ENCODE measurements around the gene ADAM11. TPM values are rescaled to one million over a fixed set of nuclear protein-coding genes. Genes with fewer than 3 reads are reported as not detected.

ADAM11 gene
- polyA plus RNA-seq, 3 donors from 2014 or later = not detected

GRCh38 chr17:44760474-44761308 is 1.9 kb downstream of the ADAM11 start:
- H3K9me3 Mint-ChIP-seq = no peaks in the 10 kb centered on the region
- peaks cover 0 to 2% of the 10 kb centered on the region in 2 donors for H3K4me1 Mint-ChIP-seq
- peak overlapping the region in 4 of 5 donors; percentile 15 to 32 (median 22) for H3K4me3 Mint-ChIP-seq
- H3K36me3 Mint-ChIP-seq = no peaks in the 10 kb centered on the region
- no peak for DNase-seq
- H3K27ac Mint-ChIP-seq = no peak overlapping the region
- H3K27me3 Mint-ChIP-seq (ENCODE audit: low read depth in 3 of 3) = peaks cover 4 to 17% (median 10%) of the 10 kb centered on the region in 3 donors

GRCh38 chr17:44761932-44762810 is 3.4 kb downstream of the ADAM11 start:
- Mint-ChIP-seq H3K4me1 (peaks cover 0 to 2% of the 10 kb centered on the region in 2 donors), H3K4me3 (no peak overlapping the region), H3K36me3 (no peaks in the 10 kb centered on the region), H3K27me3 (ENCODE audit: low read depth in 3 of 3) (peaks cover 2 to 18% (median 12%) of the 10 kb centered on the region in 3 donors), H3K9me3 (no peaks in the 10 kb centered on the region), H3K27ac (no peak overlapping the region)
- DNase-seq = no peak

GRCh38 chr17:44763170-44763569 is 4.4 kb downstream of the ADAM11 start:
- Mint-ChIP-seq H3K27me3 (ENCODE audit: low read depth in 3 of 3) (peaks cover 2 to 10% (median 10%) of the 10 kb centered on the region in 3 donors), H3K36me3 (no peaks in the 10 kb centered on the region), H3K27ac (no peak overlapping the region), H3K4me1 (peaks cover 0 to under 1% of the 10 kb centered on the region in 2 donors), H3K4me3 (no peak overlapping the region), H3K9me3 (no peaks in the 10 kb centered on the region)
- no peak for DNase-seq

- no peak for DNase-seq
- no peaks in the 10 kb centered on the region for H3K36me3 Mint-ChIP-seq
- no peak overlapping the region for H3K4me3 Mint-ChIP-seq
- H3K27me3 Mint-ChIP-seq (ENCODE audit: low read depth in 3 of 3) = peaks cover 4 to 9% (median 5%) of the 10 kb centered on the region in 3 donors
- no peaks in the 10 kb centered on the region for H3K4me1 Mint-ChIP-seq
- H3K27ac Mint-ChIP-seq = no peak overlapping the region
- no peaks in the 10 kb centered on the region for H3K9me3 Mint-ChIP-seq
Measured at GRCh38 chr17:44765965-44766364, 7.2 kb downstream of the ADAM11 start.

GRCh38 chr17:44766409-44767038 is 7.7 kb downstream of the ADAM11 start:
- Mint-ChIP-seq H3K4me3 (no peak overlapping the region), H3K9me3 (no peaks in the 10 kb centered on the region), H3K4me1 (no peaks in the 10 kb centered on the region), H3K27ac (no peak overlapping the region), H3K36me3 (no peaks in the 10 kb centered on the region), H3K27me3 (ENCODE audit: low read depth in 3 of 3) (peaks cover 3 to 7% (median 4%) of the 10 kb centered on the region in 3 donors)
- no peak for DNase-seq

- H3K4me1 Mint-ChIP-seq = no peaks in the 10 kb centered on the region
- H3K27ac Mint-ChIP-seq = no peak overlapping the region
- H3K27me3 Mint-ChIP-seq (ENCODE audit: low read depth in 3 of 3) = peaks cover 3 to 4% (median 4%) of the 10 kb centered on the region in 3 donors
- H3K4me3 Mint-ChIP-seq = no peak overlapping the region
- H3K36me3 Mint-ChIP-seq = no peaks in the 10 kb centered on the region
- no peak for DNase-seq
- no peaks in the 10 kb centered on the region for H3K9me3 Mint-ChIP-seq
Measured at GRCh38 chr17:44767493-44767892, 8.7 kb downstream of the ADAM11 start.

- Mint-ChIP-seq H3K4me1 (no peaks in the 10 kb centered on the region), H3K27ac (no peak overlapping the region), H3K9me3 (no peaks in the 10 kb centered on the region), H3K27me3 (ENCODE audit: low read depth in 3 of 3) (peaks cover 2 to 5% (median 4%) of the 10 kb centered on the region in 3 donors), H3K4me3 (no peak overlapping the region), H3K36me3 (no peaks in the 10 kb centered on the region)
- no peak for DNase-seq
Measured at GRCh38 chr17:44768505-44769142, 9.8 kb downstream of the ADAM11 start.

- DNase-seq = no peak
- no peaks in the 10 kb centered on the region for H3K36me3 Mint-ChIP-seq
- H3K27ac Mint-ChIP-seq = no peak overlapping the region
Measured at GRCh38 chr17:44769230-44769629, 10.4 kb downstream of the ADAM11 start.

GRCh38 chr17:44769647-44770084 is 10.9 kb downstream of the ADAM11 start:
- H3K27me3 Mint-ChIP-seq (ENCODE audit: low read depth in 3 of 3) = peaks cover 2 to 5% (median 4%) of the 10 kb centered on the region in 3 donors
- no peaks in the 10 kb centered on the region for H3K36me3 Mint-ChIP-seq
- no peak overlapping the region for H3K4me3 Mint-ChIP-seq
- H3K9me3 Mint-ChIP-seq = no peaks in the 10 kb centered on the region
- no peaks in the 10 kb centered on the region for H3K4me1 Mint-ChIP-seq
- H3K27ac Mint-ChIP-seq = no peak overlapping the region
- no peak for DNase-seq

More at GRCh38 chr17:44769230-44769629, 10.4 kb downstream of the ADAM11 start:
- no peak overlapping the region for H3K4me3 Mint-ChIP-seq
- H3K9me3 Mint-ChIP-seq = no peaks in the 10 kb centered on the region
- no peaks in the 10 kb centered on the region for H3K4me1 Mint-ChIP-seq
- H3K27me3 Mint-ChIP-seq (ENCODE audit: low read depth in 3 of 3) = peaks cover 2 to 5% (median 4%) of the 10 kb centered on the region in 3 donors

- Mint-ChIP-seq H3K36me3 (no peaks in the 10 kb centered on the region), H3K9me3 (no peaks in the 10 kb centered on the region), H3K4me1 (peaks cover 0 to 2% of the 10 kb centered on the region in 2 donors), H3K27ac (no peak overlapping the region), H3K27me3 (ENCODE audit: low read depth in 3 of 3) (peaks cover 2 to 5% (median 4%) of the 10 kb centered on the region in 3 donors), H3K4me3 (no peak overlapping the region)
- DNase-seq = no peak
Measured at GRCh38 chr17:44770166-44770925, 11.6 kb downstream of the ADAM11 start.

- Mint-ChIP-seq H3K36me3 (no peaks in the 10 kb centered on the region), H3K27ac (no peak overlapping the region), H3K4me3 (no peak overlapping the region), H3K9me3 (no peaks in the 10 kb centered on the region), H3K4me1 (peaks cover 8 to 13% of the 10 kb centered on the region in 2 donors), H3K27me3 (ENCODE audit: low read depth in 3 of 3) (peaks cover 0 to 5% (median 0%) of the 10 kb centered on the region in 3 donors)
- no peak for DNase-seq
Measured at GRCh38 chr17:44772308-44773045, 13.7 kb downstream of the ADAM11 start.

GRCh38 chr17:44773140-44773539 is 14.4 kb downstream of the ADAM11 start:
- peaks cover 0 to 5% (median 0%) of the 10 kb centered on the region in 3 donors for H3K27me3 Mint-ChIP-seq (ENCODE audit: low read depth in 3 of 3)
- H3K27ac Mint-ChIP-seq = no peak overlapping the region
- no peak overlapping the region for H3K4me3 Mint-ChIP-seq
- H3K4me1 Mint-ChIP-seq = peaks cover 8 to 13% of the 10 kb centered on the region in 2 donors
- H3K9me3 Mint-ChIP-seq = no peaks in the 10 kb centered on the region
- no peaks in the 10 kb centered on the region for H3K36me3 Mint-ChIP-seq
- DNase-seq = no peak
